Activated naive CD4-positive, alpha-beta T cell treated with anti-CD3 and anti-CD28 coated beads, Interleukin-2, amount 50 U/mL, for 16 hours (primary cell): ENCODE results near the gene OR7A10.

Experiments used
- DNase-seq: peaks from one replicate; pipeline ENCODE4 v3.0.0-alpha.2; 2020

Gene OR7A10

GRCh38 chr19:14848822-14849221 lies at the start of gene OR7A10:
OR7A10 (minus strand) TSS chr19:14848922; CDS start chr19:14841877, 7,045 bp downstream.
- no peak for DNase-seq

GRCh38 chr19:14890643-14891379 lies 42.1 kb upstream of the OR7A10 start:
- DNase-seq: no peak

- DNase-seq: no peak
Observed at GRCh38 chr19:14889994-14890642, 41.4 kb upstream of the OR7A10 start.

- DNase-seq: no peak
Observed at GRCh38 chr19:14886032-14886431, 37.3 kb upstream of the OR7A10 start, which contains the start of gene OR7A17. OR7A17 (minus strand) TSS chr19:14886132; CDS start chr19:14881355, 4,777 bp downstream.

GRCh38 chr19:14871619-14872230 lies 23.0 kb upstream of the OR7A10 start:
- no peak for DNase-seq

- no peak for DNase-seq
Observed at GRCh38 chr19:14868497-14868896, 19.8 kb upstream of the OR7A10 start.

- no peak for DNase-seq
Observed at GRCh38 chr19:14843578-14843977, 5.1 kb downstream of the OR7A10 start.

- DNase-seq: no peak
Observed at GRCh38 chr19:14843169-14843568, 5.6 kb downstream of the OR7A10 start.

GRCh38 chr19:14840206-14840605 lies 8.5 kb downstream of the OR7A10 start:
- no peak for DNase-seq

- DNase-seq: no peak
Observed at GRCh38 chr19:14837391-14837790, 11.3 kb downstream of the OR7A10 start.

GRCh38 chr19:14835011-14835410 lies 13.7 kb downstream of the OR7A10 start, which contains the start of the genes OR7A5 and OR7C1:
OR7A5 (minus strand) TSS chr19:14835185; CDS start chr19:14828241, 6,944 bp downstream.
OR7C1 (minus strand) TSS chr19:14835185; CDS start chr19:14800136, 35,049 bp downstream.
- DNase-seq: no peak

GRCh38 chr19:14830702-14831101 lies 18.0 kb downstream of the OR7A10 start:
- DNase-seq: no peak

GRCh38 chr19:14826006-14826405 lies 22.7 kb downstream of the OR7A10 start:
- DNase-seq: no peak

- no peak for DNase-seq
Observed at GRCh38 chr19:14821937-14822336, 26.8 kb downstream of the OR7A10 start.

GRCh38 chr19:14818588-14818987 lies 30.1 kb downstream of the OR7A10 start:
- DNase-seq: no peak

- no peak for DNase-seq
Observed at GRCh38 chr19:14817052-14817451, 31.7 kb downstream of the OR7A10 start.

- no peak for DNase-seq
Observed at GRCh38 chr19:14814982-14815652, 33.6 kb downstream of the OR7A10 start.

GRCh38 chr19:14809272-14810057 lies 39.3 kb downstream of the OR7A10 start:
- no peak for DNase-seq

GRCh38 chr19:14804765-14805164 lies 44.0 kb downstream of the OR7A10 start:
- no peak for DNase-seq

- no peak for DNase-seq
Observed at GRCh38 chr19:14798760-14799159, 50.0 kb downstream of the OR7A10 start.

- no peak for DNase-seq
Observed at GRCh38 chr19:14796021-14796420, 52.7 kb downstream of the OR7A10 start.

- no peak for DNase-seq
Observed at GRCh38 chr19:14795078-14795721, 53.5 kb downstream of the OR7A10 start.
